ENCODE data around the gene PSG2. TPM values are rescaled to one million over a fixed set of nuclear protein-coding genes. Genes with fewer than 3 reads are reported as not detected.
"Not testable (repeated sequence)": the region's sequence is repeated elsewhere in the genome, so short reads cannot be mapped to it uniquely, and the experiment has no call there.

PSG2 gene
- polyA plus RNA-seq, 1 donor, result not detected

DNA sequence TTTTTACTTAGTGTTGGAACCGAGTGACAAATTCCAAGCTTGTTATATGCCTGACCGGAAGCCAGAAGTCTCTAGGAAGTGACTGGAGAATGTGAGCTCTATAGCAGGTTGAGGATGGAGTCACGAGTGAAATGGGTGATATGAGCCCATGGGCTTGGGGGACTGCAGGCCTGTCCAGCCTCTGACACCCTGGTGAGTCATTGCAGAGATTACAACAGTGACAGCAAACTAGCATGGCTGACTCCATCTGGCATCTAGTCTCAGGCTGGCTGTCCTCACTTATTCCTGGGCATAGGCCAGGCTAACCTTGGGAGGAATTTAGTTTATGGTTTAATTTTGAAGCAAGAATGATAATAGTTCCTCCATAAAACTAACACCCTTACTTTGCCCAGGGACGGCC lies 4.6 kb downstream of the PSG2 start:
- not testable (repeated sequence) for DNase-seq

- not testable (repeated sequence) for DNase-seq
Observed at GRCh38 chr19:43062418-43062817, 20.1 kb downstream of the PSG2 start.

GRCh38 chr19:43061326-43061725 lies 21.2 kb downstream of the PSG2 start:
- not testable (repeated sequence) for DNase-seq

GRCh38 chr19:43060254-43060653 lies 22.2 kb downstream of the PSG2 start:
- not testable (repeated sequence) for DNase-seq

DNA sequence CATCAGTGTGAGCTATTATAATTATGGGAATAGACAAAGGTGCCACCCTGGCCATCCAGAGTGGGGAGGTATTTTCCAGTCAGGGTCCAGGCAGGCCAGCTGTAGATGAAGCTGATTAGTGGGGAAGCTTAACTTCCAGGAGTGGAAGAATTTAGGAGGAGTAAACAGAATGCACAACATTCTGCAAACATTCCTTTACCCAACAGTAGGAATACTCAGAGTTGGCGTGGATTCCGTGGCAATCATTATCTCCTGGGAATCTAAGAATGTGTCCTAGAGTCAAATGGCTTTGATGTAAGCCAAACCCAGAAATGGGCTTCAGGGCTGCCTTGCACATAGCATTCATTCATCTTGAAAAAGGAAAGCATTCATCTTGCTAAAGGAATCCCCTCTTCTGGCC lies 23.0 kb downstream of the PSG2 start:
- DNase-seq, result not testable (repeated sequence)

DNA sequence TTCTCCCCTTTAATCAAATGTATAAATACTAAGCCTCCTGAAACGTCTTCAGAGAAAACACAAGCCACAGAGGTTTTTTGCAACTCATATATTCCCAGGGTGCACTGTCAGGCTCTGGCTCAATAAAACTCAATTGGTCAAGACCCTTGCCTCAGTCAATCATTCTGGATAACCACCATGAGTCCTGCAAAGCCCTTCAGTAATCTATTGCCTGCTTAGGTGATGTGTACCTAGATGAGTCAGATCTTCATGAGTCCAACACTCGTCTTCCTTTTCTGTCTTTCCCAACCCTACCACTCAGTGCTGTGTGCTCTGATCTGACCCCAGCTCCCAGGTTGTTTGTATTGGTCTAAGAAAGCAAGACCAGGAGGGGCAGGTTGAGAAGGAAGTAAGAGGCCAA lies 24.1 kb downstream of the PSG2 start:
- not testable (repeated sequence) for DNase-seq

DNA sequence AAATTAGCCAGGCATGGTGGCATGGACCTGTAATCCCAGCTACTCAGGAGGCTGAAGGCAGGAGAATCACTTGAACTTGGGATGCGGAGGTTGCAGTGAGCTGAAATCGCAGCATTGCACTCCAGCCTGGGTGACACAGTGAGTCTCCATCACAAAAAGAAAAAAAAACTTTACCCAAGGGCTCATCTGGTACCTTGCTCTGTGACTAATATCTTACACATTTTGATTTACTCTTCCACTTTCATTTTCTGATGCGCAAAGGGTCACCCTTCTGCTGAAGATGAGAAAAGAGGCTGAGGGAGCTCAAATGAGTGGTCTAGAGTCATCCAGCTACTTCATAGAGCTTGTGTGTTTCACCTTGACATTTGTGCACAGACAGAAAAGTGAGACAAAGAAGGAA lies 34.5 kb downstream of the PSG2 start:
- not testable (repeated sequence) for DNase-seq

GRCh38 chr19:43046578-43046977 lies 35.9 kb downstream of the PSG2 start:
- not testable (repeated sequence) for DNase-seq

DNA sequence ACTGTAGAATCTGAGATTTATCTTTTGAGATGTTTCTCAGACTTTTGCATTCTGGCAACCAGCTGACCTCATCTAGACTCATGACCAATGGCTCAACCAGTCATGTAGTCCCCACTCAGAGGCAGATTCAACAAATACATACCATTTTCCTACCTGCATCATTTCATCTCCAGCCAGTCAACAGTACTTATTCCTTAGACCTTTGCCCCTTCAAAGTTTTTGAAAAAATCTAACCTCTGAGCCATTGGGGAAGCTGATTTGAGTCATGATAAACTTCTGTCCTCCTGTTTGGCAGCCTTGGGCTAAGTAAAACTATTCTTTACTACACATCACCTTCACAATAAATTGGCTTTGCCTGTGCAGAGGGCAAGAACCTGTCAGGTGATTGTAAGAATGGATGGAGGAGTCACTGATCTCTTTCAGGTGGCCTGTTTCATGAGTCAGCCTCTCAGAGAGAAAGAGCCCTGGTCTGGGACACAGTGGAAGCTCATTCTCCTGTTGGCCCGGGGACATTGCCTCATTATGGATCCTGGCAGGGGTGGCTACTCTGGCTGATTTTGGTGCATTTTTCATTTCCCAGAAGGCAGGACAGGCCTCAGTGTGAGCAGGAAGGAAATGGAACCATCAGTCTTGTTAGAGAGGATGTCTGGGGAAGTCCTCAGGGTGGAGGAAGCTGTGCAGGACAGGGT lies 38.9 kb downstream of the PSG2 start:
- DNase-seq, result not testable (repeated sequence)

GRCh38 chr19:43031645-43032044 lies 50.9 kb downstream of the PSG2 start:
- DNase-seq, result not testable (repeated sequence)

- no peak for DNase-seq
Observed at GRCh38 chr19:43028866-43029265, 53.6 kb downstream of the PSG2 start.

DNA sequence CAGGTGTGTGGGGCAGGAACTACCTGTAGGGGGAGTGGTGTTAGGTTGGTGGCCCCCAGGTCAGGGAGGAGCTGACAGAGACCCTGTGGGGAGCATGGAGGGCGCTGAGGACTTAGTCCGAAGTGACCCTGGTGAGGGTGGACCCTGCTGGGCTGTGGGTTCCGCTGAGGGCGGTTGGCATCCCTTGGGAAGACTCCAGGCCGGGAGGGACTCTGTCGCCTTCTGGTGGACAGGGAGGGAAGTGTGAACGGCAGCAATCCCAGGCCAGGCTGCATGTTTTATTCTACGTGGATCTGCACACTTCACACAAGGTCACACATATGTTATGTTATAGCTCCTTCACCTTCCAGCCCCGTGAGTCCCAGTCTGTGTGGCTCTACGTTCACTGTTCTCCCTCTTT lies 54.5 kb downstream of the PSG2 start:
- not testable (repeated sequence) for DNase-seq

- not testable (repeated sequence) for DNase-seq
Observed at GRCh38 chr19:43027061-43027460, 55.4 kb downstream of the PSG2 start.

- not testable (repeated sequence) for DNase-seq
Observed at GRCh38 chr19:43026369-43026768, 56.1 kb downstream of the PSG2 start, which contains the start of gene PSG11. TSS of gene PSG11 (minus strand) at chr19:43026469. CDS start at chr19:43026372, 97 bp downstream.

- not testable (repeated sequence) for DNase-seq
Observed at GRCh38 chr19:43022098-43022497, 60.4 kb downstream of the PSG2 start.

DNA sequence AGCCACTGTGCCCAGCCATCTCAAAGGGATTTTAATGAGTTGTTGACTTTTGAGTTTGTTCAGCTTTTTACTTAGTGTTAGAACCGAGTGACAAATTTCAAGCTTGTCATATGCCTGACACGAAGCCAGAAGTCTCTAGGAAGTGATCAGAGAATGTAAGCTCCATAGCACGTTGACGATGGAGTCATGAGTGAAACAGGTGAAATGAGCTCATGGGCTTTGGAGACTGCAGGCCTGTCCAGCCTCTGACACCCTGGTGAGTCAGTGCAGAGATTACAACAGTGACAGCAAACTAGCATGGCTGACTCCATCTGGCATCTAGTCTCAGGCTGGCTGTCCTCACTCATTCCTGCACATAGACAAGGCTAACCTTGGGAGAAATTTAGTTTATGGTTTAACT lies 60.9 kb downstream of the PSG2 start:
- not testable (repeated sequence) for DNase-seq

GRCh38 chr19:43019588-43019987 lies 62.9 kb downstream of the PSG2 start:
- DNase-seq, result not testable (repeated sequence)

Other genes with a start within 250 kb of the PSG2 start
- gene PSG1, start 203.0 kb downstream of the PSG2 start, polyA plus RNA-seq (ENCODE audit: insufficient read length), result not detected
- not detected for gene PSG6, start 164.8 kb downstream of the PSG2 start, polyA plus RNA-seq (ENCODE audit: insufficient read length)
- gene PSG7, start 145.5 kb downstream of the PSG2 start, polyA plus RNA-seq (ENCODE audit: insufficient read length), result not detected
- not detected for gene PSG11, start 56.2 kb downstream of the PSG2 start, polyA plus RNA-seq (ENCODE audit: insufficient read length)
- 0.12 TPM for gene PSG5, start 103.8 kb upstream of the PSG2 start, polyA plus RNA-seq (ENCODE audit: insufficient read length)
- 0.42 TPM for gene PSG4, start 122.9 kb upstream of the PSG2 start, polyA plus RNA-seq (ENCODE audit: insufficient read length)
- not detected for gene PSG9, start 186.8 kb upstream of the PSG2 start, polyA plus RNA-seq (ENCODE audit: insufficient read length)

Data from left kidney (tissue), 2 donors.